ENCODE measurements around the gene SCAPER.
"Not testable (repeated sequence)": the region's sequence is repeated elsewhere in the genome, so short reads cannot be mapped to it uniquely, and the experiment has no call there.

The SCAPER gene

DNA sequence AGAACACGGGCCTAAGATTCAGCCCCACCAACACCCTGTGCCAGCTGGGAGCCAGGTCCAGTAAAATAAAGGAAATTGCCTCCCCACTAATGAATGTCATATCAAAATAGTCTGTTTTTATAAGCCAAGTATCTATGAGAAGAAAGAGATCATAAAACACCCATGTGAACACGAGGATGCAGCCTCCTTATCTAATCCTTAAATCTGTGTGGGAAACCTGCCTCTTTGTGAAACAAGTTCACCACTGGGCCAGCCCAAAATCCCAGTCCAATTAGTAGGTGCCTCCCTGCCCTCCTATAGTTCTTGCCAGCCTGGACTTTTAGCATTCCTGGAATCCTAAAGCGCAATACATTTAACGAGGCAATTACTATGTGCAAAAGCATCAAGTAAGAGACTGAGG, 42.0 kb downstream of the SCAPER start:
- DNase-seq (ENCODE audit: low spot score), result no peak

- no peak for DNase-seq (ENCODE audit: low spot score)
These were observed 43.2 kb downstream of the SCAPER start for GRCh38 chr15:76861815-76862397.

DNA sequence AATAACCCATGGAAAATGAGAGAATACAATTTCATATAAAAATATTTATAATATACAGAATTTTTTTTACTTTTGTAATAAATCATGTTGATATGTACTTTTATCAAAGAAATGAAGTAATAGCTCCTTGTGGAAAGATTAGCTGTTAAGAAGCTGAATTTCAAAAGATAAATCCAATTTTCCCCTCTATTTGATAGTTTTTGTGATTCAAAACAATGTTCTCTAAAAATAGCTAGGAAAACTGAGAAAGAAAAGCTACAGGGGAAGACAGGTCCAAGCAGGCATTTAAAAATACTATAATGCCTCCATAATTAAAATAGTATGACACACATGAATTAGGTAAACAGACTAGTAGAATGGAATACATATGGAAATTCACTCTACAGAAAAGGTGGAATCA, 44.9 kb downstream of the SCAPER start:
- DNase-seq (ENCODE audit: low spot score), result no peak

- DNase-seq (ENCODE audit: low spot score), result not testable (repeated sequence)
These were observed 54.8 kb downstream of the SCAPER start for GRCh38 chr15:76850367-76850766.

GRCh38 chr15:76846782-76847181, 58.4 kb downstream of the SCAPER start:
- DNase-seq (ENCODE audit: low spot score), result no peak

- DNase-seq (ENCODE audit: low spot score), result peak; percentile 3
These were observed 61.0 kb downstream of the SCAPER start for GRCh38 chr15:76844096-76844495.

GRCh38 chr15:76843269-76843668, 61.9 kb downstream of the SCAPER start:
- no peak for DNase-seq (ENCODE audit: low spot score)

DNA sequence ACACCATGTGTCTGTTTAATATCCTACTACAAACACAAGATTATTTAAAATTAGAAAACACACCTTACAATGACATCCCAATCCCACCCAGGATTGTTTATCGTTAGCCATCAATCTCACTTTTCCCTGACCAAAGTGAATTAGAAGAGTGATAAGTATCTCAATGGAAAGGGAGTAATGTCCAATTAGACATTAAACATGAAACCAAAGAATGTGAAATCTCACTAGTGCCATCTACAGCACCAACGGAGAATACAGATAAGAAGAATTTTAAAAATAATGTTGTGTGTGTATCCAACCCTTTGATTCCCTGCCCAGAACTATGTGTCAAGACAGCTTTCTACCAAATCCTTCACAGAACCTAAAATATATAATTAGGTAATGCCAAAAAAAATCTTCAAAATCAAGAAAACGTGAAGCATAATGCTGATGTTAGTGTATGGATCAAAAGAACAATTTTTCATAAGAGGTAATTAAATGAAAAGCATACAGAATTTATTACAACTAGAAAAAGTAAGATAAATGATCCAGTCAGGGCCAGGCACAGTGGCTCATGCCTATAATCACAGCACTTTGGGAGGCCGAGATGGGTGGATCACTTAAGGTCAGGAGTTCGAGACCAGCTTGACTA, 64.2 kb downstream of the SCAPER start:
- DNase-seq (ENCODE audit: low spot score), result peak; percentile 47

- DNase-seq (ENCODE audit: low spot score), result no peak
These were observed 66.0 kb downstream of the SCAPER start for GRCh38 chr15:76839173-76839572.

- no peak for DNase-seq (ENCODE audit: low spot score)
These were observed 67.7 kb downstream of the SCAPER start for GRCh38 chr15:76837474-76837873.

- DNase-seq (ENCODE audit: low spot score), result no peak
These were observed 75.2 kb downstream of the SCAPER start for GRCh38 chr15:76829939-76830338.

- DNase-seq (ENCODE audit: low spot score), result peak; percentile 6
These were observed 81.2 kb downstream of the SCAPER start for GRCh38 chr15:76823890-76824289.

- DNase-seq (ENCODE audit: low spot score), result no peak
These were observed 81.8 kb downstream of the SCAPER start for GRCh38 chr15:76823303-76823702.

DNA sequence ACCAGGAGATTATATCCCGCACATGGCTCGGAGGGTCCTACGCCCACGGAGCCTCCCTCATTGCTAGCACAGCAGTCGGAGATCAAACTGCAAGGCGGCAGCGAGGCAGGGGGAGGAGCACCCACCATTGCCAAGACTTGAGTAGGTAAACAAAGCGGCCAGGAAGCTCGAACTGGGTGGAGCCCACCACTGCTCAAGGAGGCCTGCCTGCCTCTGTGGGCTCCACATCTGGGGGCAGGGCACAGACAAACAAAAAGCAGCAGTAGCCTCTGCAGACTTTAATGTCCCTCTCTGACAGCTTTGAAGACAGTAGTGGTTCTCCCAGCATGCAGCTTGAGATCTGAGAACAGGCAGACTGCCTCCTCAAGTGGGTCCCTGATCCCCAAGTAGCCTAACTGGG, 86.2 kb downstream of the SCAPER start:
- DNase-seq (ENCODE audit: low spot score), result not testable (repeated sequence)

DNA sequence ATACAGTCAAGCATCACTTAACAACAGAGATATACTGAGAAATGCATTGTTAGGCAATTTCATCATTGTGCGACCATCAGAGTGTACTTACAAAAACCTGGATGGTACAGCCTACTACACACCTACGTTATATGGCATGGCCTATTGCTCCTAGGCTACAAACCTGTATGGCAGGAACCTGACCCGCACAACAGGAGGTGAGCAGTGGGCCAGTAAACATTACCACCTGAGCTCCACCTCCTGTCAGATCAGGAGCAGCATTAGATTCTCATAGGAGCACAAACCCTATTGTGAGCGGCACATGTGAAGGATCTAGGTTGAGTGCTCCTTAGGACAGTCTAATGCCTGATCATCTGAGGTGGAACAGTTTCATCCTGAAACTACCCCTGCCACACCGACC, 89.7 kb downstream of the SCAPER start:
- no peak for DNase-seq (ENCODE audit: low spot score)

- no peak for DNase-seq (ENCODE audit: low spot score)
These were observed 92.8 kb downstream of the SCAPER start for GRCh38 chr15:76812381-76812780.

GRCh38 chr15:76809412-76810103, 95.6 kb downstream of the SCAPER start:
- no peak for DNase-seq (ENCODE audit: low spot score)

DNA sequence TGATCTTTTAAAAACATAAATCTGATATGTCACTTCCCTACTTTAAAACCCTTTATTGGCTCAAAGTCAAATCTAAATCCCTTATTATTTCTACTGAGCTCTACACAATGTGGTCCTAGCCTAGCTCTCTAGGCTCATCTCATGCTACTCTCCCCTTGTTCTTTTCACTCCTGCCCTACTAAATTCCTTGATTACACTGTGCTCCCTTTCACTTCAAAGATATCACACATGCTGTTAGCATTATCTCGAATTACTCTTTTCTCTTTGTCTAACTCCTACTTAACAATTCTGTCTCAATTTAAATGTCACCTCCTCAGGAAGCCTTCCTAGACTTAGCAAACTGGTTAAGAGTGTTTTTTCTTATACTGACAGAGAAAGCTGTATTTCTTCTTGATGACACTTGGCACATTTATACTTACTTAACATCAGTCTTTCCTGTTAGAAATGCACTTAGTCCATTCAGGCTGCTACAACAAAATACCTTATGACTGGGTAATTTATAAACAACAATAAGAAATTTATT, 102.0 kb downstream of the SCAPER start:
- no peak for DNase-seq (ENCODE audit: low spot score)

- DNase-seq (ENCODE audit: low spot score), result no peak
These were observed 102.7 kb downstream of the SCAPER start for GRCh38 chr15:76802411-76802810.

GRCh38 chr15:76799760-76800159, 105.4 kb downstream of the SCAPER start:
- DNase-seq (ENCODE audit: low spot score), result peak; percentile 57

GRCh38 chr15:76795217-76795616, 109.9 kb downstream of the SCAPER start:
- DNase-seq (ENCODE audit: low spot score), result no peak

- no peak for DNase-seq (ENCODE audit: low spot score)
These were observed 112.0 kb downstream of the SCAPER start for GRCh38 chr15:76793162-76793561.

- no peak for DNase-seq (ENCODE audit: low spot score)
These were observed 113.6 kb downstream of the SCAPER start for GRCh38 chr15:76791511-76791910.

Data from kidney tubule cell (primary cell).